GM18951 (cell line): Measurements from ENCODE around the gene WFS1.
A peak's percentile ranks its signal among the peaks of the same experiment; 100 is the strongest.

Experiments
- POLR2A ChIP-seq: IDR thresholded peaks from 4 replicates; pipeline ENCODE4 v1.6.1; 2011; ENCODE audit warnings: mild to moderate bottlenecking; ENCODE audit not compliant: insufficient read length, insufficient read depth; ENCODE audit errors: extremely low read depth
- in situ Hi-C: fragments of 300-500 bp; cut with MboI; formaldehyde crosslinking; loops from one replicate; pipeline ENCODE4 v1.12.0; 2022; ENCODE audit warnings: low sequenced_read_pairs, mixed read lengths, inconsistent platforms; ENCODE audit not compliant: unreplicated experiment

Gene WFS1, protein sequence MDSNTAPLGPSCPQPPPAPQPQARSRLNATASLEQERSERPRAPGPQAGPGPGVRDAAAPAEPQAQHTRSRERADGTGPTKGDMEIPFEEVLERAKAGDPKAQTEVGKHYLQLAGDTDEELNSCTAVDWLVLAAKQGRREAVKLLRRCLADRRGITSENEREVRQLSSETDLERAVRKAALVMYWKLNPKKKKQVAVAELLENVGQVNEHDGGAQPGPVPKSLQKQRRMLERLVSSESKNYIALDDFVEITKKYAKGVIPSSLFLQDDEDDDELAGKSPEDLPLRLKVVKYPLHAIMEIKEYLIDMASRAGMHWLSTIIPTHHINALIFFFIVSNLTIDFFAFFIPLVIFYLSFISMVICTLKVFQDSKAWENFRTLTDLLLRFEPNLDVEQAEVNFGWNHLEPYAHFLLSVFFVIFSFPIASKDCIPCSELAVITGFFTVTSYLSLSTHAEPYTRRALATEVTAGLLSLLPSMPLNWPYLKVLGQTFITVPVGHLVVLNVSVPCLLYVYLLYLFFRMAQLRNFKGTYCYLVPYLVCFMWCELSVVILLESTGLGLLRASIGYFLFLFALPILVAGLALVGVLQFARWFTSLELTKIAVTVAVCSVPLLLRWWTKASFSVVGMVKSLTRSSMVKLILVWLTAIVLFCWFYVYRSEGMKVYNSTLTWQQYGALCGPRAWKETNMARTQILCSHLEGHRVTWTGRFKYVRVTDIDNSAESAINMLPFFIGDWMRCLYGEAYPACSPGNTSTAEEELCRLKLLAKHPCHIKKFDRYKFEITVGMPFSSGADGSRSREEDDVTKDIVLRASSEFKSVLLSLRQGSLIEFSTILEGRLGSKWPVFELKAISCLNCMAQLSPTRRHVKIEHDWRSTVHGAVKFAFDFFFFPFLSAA

DNA sequence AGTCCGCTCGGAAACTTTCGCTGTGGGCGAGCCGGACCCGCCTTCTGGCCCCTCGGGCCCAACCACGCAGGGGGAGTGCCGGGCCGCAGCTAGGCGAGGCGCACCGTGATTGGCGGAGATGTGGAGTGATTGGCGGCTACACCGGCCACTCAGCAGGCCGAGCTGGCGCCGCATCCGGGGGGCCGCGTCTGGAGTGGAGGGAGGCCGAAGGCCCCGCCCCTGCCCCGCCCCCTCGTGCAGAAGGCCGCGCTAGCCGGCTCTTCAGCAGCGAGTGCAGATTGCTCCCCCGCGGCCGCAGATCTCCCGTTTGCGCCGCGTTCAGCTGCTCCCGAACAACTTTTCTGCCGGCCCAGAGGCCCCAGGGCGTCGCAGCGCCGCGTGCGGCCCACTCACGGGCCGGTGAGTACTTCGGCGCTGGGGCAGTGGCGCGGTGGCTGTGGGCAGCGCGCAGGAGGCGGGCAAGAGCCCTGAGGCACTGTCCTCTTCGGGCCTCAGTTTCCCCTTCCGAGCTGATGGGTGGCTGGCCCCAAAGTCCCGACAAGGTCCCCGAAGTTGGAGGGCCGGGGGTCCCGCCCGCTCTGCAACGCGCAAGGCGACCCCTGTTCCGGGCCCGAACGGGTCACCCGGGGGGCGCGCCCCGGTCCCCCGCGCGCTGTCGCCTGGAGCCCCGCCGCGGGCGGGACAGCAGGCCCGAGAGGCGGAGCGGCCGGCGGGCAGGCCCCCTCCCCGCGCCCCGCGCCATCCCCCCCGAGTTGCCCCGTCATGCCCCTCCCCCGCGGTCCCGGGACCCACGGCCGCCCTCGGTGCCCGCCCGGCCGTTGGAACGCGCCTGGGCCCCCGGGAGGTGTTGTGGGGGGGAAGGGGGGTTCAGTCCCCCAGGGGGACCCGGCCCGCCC is at the start of gene WFS1:
TSS of gene WFS1 (plus strand) at position 235 of the 896 bp plus-strand sequence. CDS start 7,606 bp downstream, outside the sequence.
- in situ Hi-C loops = no loop called here
- TF ChIP-seq POLR2A = peak; percentile 70

- TF ChIP-seq POLR2A = no peak
- in situ Hi-C loops = no loop called here
Observed at GRCh38 chr4:6221301-6221850, 48.3 kb upstream of the WFS1 start.

DNA sequence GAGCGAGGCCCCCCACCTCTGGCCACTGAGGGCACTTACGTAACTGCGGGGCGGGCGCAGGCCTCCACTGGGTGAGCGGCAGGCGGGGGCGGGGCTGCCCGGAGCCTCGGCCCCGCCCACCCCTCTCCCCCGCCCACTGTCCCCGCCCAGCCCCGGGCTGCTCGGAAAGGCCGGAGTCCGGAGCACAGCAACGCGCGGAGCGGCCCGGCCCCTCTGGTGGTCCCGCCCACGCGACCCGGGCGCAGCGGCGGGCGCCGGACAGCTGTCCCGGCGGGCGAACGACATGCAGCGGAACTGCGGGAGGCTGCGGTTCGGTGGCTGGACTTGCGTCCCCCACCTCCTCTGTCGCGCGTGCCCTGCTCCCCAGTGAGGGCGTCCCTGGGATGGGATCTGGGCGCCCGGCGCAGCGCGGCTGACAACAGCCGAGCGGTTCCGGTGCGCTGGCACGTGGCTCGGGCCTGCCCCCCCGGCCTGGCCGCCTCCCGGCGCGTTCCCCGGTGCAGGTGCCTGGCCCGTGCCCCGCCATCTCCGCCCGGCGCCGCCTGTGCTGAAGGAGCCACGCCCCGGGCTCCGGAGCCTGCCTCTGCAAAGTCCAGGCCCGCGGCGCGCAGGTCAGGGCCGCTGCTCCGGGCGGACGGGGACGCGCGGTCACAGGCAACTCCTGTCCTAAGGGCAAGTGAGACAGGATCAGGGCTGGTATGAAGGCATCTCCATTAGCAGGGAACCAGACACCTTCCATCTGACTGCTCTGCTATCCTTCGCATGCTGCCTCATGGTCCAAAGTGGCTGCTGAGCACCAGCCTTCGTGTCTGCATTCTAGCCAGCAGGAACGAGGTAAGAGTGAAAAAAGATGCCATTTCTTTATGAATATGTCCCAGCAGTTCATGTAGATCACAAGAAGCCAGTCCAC is 47.5 kb upstream of the WFS1 start:
- TF ChIP-seq POLR2A = no peak
- in situ Hi-C loops = no loop called here

DNA sequence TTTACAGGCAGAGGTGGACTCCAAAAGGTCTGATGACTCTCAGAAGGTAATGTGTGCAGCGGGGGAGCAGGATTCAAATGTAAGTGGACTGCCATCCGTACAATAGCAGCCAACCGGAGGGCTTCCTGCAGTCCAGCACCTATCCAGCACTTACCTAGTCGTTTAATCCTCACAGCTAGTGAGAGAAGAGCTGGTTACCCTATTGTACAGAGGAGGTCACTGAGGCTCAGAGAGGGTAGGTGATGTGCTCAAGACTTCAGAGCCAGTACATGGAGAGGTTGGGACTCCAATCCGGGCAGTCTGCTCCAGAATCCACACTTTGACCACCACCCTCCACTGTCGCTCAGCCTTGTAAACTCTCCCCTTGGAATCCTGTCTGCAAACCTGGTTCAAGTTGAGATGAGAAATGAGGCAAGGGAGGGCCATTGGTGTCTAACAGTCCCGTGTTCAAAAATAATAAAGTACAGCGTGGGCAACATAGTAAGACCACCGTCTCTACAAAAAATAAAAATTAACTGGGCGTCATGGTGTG is 46.8 kb upstream of the WFS1 start:
- TF ChIP-seq POLR2A = no peak
- in situ Hi-C loops = no loop called here

- in situ Hi-C loops = no loop called here
- no peak for TF ChIP-seq POLR2A
Observed at GRCh38 chr4:6224735-6225134, 44.9 kb upstream of the WFS1 start.

DNA sequence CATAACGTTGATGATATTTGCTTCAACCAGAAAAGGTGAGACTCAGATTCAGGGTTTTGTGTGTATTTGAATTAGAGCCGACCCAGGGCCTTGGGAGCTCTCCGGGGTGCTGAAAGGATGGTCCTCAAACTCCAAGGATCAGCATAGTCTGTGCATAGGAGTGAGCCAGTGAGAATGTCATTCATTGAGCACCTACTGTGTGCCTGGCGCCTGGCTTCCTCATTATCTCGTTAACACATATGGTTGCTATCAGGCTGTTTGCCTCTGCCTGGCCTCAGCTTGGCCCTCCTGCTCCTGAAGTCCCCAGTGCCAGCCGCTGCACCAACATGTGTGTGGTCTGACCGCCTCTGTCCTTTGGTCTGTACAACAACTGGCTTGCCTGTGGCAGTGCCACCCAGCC is 44.2 kb upstream of the WFS1 start:
- in situ Hi-C loops = no loop called here
- no peak for TF ChIP-seq POLR2A

DNA sequence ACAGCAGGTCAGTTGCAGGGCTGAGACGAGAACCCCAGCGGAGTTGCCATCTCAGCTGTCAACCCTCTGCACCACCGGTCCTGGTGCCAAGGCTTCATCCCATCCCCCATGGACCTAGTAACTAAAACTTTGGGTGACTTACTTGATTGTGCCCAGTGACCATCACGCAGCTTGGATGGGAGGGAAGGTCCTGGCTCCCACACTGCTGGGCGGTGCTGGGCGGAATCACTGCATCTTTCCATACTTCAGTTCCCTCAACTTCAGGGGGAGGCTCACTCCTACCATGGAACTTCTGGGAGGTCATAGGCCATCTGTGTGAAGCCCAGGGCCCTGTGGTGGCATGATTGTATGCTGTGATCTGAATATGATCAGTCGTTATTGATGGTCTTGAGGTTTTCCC is 43.1 kb upstream of the WFS1 start:
- no peak for TF ChIP-seq POLR2A
- in situ Hi-C loops = no loop called here

DNA sequence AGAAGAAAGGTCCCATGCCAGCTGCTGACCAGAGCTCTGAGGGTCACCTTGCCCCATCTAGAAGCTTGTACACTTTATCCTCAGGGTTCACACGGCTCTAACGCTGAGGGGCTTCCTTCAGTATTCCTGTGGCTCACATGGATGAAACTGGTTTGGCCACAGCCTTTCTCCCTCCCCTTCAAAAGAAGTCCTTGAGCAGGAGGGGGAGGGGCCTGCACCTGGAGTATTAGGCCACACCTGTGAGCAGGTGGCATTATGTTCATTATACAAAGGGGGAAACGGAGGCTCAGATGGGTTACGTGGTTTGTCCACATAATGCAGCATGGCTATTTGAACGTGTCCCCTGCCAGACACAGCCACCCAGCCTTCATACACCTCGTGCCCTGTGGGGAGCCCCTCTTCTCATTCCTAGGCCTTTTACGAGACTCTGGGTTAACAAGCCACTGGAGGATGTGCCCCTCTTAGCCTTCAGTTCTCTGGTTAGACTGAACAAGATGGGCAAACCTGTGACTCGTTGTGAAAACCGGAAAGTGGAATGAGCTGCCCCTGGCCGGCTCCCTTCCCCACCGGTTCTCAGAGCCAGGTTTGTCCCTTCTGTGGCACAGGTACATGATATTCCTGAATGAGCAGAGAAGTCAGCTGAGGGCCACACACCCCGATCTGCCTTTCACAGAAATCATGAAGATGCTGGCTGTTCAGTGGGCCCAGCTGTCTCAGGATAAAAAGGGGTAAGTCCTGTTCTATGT is 42.1 kb upstream of the WFS1 start:
- TF ChIP-seq POLR2A = no peak
- in situ Hi-C loops = no loop called here

DNA sequence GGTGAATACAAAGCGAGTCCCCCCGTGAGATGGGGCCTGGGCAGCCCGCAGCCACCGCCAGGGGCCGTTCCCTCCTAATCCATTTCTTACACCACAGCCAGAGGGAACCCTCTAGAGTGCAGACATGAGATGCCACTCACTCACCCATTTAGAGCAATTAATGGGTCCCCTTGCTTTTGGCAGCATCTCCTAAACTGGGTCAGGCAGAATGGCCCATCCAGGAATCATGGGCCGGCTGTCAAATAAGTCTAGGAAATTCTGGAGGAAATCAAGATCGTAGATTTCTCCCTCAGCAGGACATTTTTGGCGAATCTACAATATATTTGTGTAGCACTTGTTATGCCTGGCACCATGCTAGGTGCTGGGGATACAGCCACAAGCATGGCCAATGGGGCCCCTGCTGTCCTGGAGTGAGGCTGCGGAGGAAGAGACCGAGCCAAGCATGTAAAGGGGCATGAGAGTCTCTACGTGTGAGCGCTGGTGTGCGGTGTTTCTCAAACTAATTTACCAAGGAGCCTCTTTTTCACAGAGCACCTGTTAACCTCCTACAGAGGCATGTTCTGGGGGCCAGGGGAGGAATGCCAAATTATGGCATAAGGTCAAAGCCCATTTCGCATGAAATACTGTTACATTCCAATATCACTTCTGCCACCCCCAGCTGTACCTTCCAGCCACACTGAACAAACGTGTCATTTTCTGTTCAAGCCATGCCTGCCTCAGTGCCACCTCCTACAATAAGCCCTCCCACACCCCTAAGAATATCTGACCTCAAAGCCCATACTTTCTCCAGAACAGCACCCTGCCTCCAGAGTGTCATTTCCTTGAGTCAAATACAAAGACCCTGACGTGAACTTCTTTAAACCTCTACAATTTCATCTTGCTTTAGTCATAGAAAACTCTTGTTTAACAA is 41.2 kb upstream of the WFS1 start:
- in situ Hi-C loops = no loop called here
- TF ChIP-seq POLR2A = no peak

- in situ Hi-C loops = no loop called here
- TF ChIP-seq POLR2A = no peak
Observed at GRCh38 chr4:6229095-6229494, 40.6 kb upstream of the WFS1 start.
